GM21619 (cell line): ENCODE data around the gene AIG1.
"Not testable (repeated sequence)": the region's sequence is repeated elsewhere in the genome, so short reads cannot be mapped to it uniquely, and the experiment has no call there.

Experiments
- ATAC-seq: cut with Tn5 transposase; IDR thresholded peaks from one replicate; pipeline ENCODE4 v1.9.1; 2021; ENCODE audit not compliant: unreplicated experiment

AIG1 gene

GRCh38 chr6:143223895-143224294 is 163.2 kb downstream of the AIG1 start:
- ATAC-seq: no peak

- no peak for ATAC-seq
These were observed 163.8 kb downstream of the AIG1 start for GRCh38 chr6:143224516-143224915.

- ATAC-seq: no peak
These were observed 165.2 kb downstream of the AIG1 start for GRCh38 chr6:143225929-143226328.

- ATAC-seq: no peak
These were observed 167.0 kb downstream of the AIG1 start for GRCh38 chr6:143227675-143228074.

- no peak for ATAC-seq
These were observed 168.7 kb downstream of the AIG1 start for GRCh38 chr6:143229400-143229799.

- ATAC-seq: no peak
These were observed 172.2 kb downstream of the AIG1 start for GRCh38 chr6:143232849-143233248.

GRCh38 chr6:143233554-143234285 is 173.0 kb downstream of the AIG1 start:
- ATAC-seq: no peak

- ATAC-seq: no peak
These were observed 174.0 kb downstream of the AIG1 start for GRCh38 chr6:143234734-143235133.

- no peak for ATAC-seq
These were observed 175.6 kb downstream of the AIG1 start for GRCh38 chr6:143236151-143236798.

- no peak for ATAC-seq
These were observed 177.6 kb downstream of the AIG1 start for GRCh38 chr6:143238306-143238705.

- no peak for ATAC-seq
These were observed 180.4 kb downstream of the AIG1 start for GRCh38 chr6:143241111-143241510.

GRCh38 chr6:143241911-143242310 is 181.2 kb downstream of the AIG1 start:
- no peak for ATAC-seq

GRCh38 chr6:143243786-143244185 is 183.1 kb downstream of the AIG1 start:
- no peak for ATAC-seq

- no peak for ATAC-seq
These were observed 185.0 kb downstream of the AIG1 start for GRCh38 chr6:143245656-143246055.

GRCh38 chr6:143246166-143246775 is 185.6 kb downstream of the AIG1 start:
- not testable (repeated sequence) for ATAC-seq

- ATAC-seq: no peak
These were observed 186.9 kb downstream of the AIG1 start for GRCh38 chr6:143247586-143247985.

GRCh38 chr6:143248359-143248758 is 187.7 kb downstream of the AIG1 start:
- no peak for ATAC-seq

- ATAC-seq: no peak
These were observed 190.6 kb downstream of the AIG1 start for GRCh38 chr6:143251288-143251687.

GRCh38 chr6:143252961-143253360 is 192.3 kb downstream of the AIG1 start:
- ATAC-seq: no peak

GRCh38 chr6:143253586-143253985 is 192.9 kb downstream of the AIG1 start:
- no peak for ATAC-seq

GRCh38 chr6:143258945-143259344 is 198.3 kb downstream of the AIG1 start:
- no peak for ATAC-seq

GRCh38 chr6:143260857-143261256 is 200.2 kb downstream of the AIG1 start:
- ATAC-seq: no peak
